Lower leg skin (tissue), 4 donors: ENCODE results near the gene STAT3. TPM values are rescaled to one million over a fixed set of nuclear protein-coding genes. Genes with fewer than 3 reads are reported as not detected.
A peak's percentile ranks its signal among the peaks of the same experiment; 100 is the strongest.
"Not testable (repeated sequence)": the region's sequence is repeated elsewhere in the genome, so short reads cannot be mapped to it uniquely, and the experiment has no call there.

Experiments
- DNase-seq, 2 donors: peaks; one replicate each; pipeline ENCODE4 v3.0.0-alpha.2; 2019; ENCODE audit warnings: low spot score in 2 of 2
- H3K4me3 ChIP-seq: fragments of 200-600 bp; sonication (generic); 2 replicates; pipeline ENCODE4 v1.5.1; 2017; ENCODE audit warnings: mild to moderate bottlenecking, low read depth; ENCODE audit not compliant: poor library complexity, severe bottlenecking
- CTCF ChIP-seq, 3 donors: fragments of 450-650 bp; IDR thresholded peaks; one replicate each; pipeline ENCODE4 v1.5.1; 2016; ENCODE audit warnings: antibody characterized with exemption in 3 of 3, mild to moderate bottlenecking in 3 of 3, moderate library complexity in 2 of 3
- POLR2A ChIP-seq, 2 donors: fragments of 450-650 bp; IDR thresholded peaks; one replicate each; pipeline ENCODE4 v1.6.1; 2016 to 2017; ENCODE audit warnings: antibody characterized with exemption in 2 of 2, mild to moderate bottlenecking in 1 of 2, moderate library complexity in 1 of 2
- WGBS, 2 donors: methylation state at CpG; one replicate each; pipeline ENCODE4 v1.1.5; 2018; 5-methylcytosine and 5-hydroxymethylcytosine counted together
- intact Hi-C: fragments of 100-400 bp; cut with DNase I; formaldehyde crosslinking; loops from one replicate; pipeline ENCODE4 v1.15.0; 2023; ENCODE audit warnings: low total_unique reads
- total RNA-seq, 4 donors: library from RNA; depleted of rRNA; stranded (reverse); fragments of >200 nt; gene quantifications; one replicate each; pipeline ENCODE4 v1.1.0, GENCODE V29; 2016

The STAT3 gene
- total RNA-seq, 4 donors from 2014 or later, result 109 to 149 (median 124) TPM

GRCh38 chr17:42421136-42421506 is 32.9 kb upstream of the STAT3 start:
- intact Hi-C loops, result loop anchor here (5.0 kb wide), 1 partner anchor 106 kb away; no protein-coding TSS in a partner anchor
- TF ChIP-seq POLR2A (IDR thresholded peaks at IDR 0.05) (no peak), CTCF (IDR thresholded peaks at IDR 0.05) (no peak)
- WGBS, 2 donors, result 6 to 7% methylated on average over 6 of the region's 6 CpGs
- no peak for DNase-seq
- peak overlapping the region; percentile 81 for H3K4me3 ChIP-seq

GRCh38 chr17:42417981-42418380 is 29.7 kb upstream of the STAT3 start:
- DNase-seq, intact Hi-C loops, H3K4me3 ChIP-seq: not testable (repeated sequence)
- 72 to 89% methylated on average over 5 of the region's 5 CpGs for WGBS, 2 donors

- no peak for TF ChIP-seq POLR2A (IDR thresholded peaks at IDR 0.05)
- no peak for TF ChIP-seq CTCF (IDR thresholded peaks at IDR 0.05)
- 36 to 38% methylated on average over 5 to 7 of the region's 7 CpGs for WGBS, 2 donors
- H3K4me3 ChIP-seq, result no peak overlapping the region
- intact Hi-C loops, result no loop called here
- DNase-seq, result no peak
Measured at GRCh38 chr17:42414704-42415409, 26.6 kb upstream of the STAT3 start.

GRCh38 chr17:42413464-42414040 is 25.3 kb upstream of the STAT3 start:
- 19 to 42% methylated on average over 3 of the region's 3 CpGs for WGBS, 2 donors
- no peak for TF ChIP-seq POLR2A (IDR thresholded peaks at IDR 0.05)
- H3K4me3 ChIP-seq, result no peak overlapping the region
- DNase-seq, result no peak
- intact Hi-C loops, result no loop called here

- TF ChIP-seq POLR2A (IDR thresholded peaks at IDR 0.05), result no peak
- WGBS, 2 donors, result 33 to 35% methylated on average over 9 to 11 of the region's 11 CpGs
- no peak overlapping the region for H3K4me3 ChIP-seq
- intact Hi-C loops, result no loop called here
- no peak for DNase-seq
Measured at GRCh38 chr17:42411905-42412679, 23.9 kb upstream of the STAT3 start.

GRCh38 chr17:42411361-42411760 is 23.1 kb upstream of the STAT3 start:
- DNase-seq, result no peak
- no peak for TF ChIP-seq POLR2A (IDR thresholded peaks at IDR 0.05)
- H3K4me3 ChIP-seq, result no peak overlapping the region
- 9 to 13% methylated on average over 4 of the region's 4 CpGs for WGBS, 2 donors
- intact Hi-C loops, result no loop called here

- H3K4me3 ChIP-seq, result no peak overlapping the region
- TF ChIP-seq POLR2A (IDR thresholded peaks at IDR 0.05) (no peak), CTCF (IDR thresholded peaks at IDR 0.05) (no peak)
- intact Hi-C loops, result no loop called here
- WGBS, 2 donors, result 27% methylated on average over 5 of the region's 5 CpGs
- DNase-seq, result no peak
Measured at GRCh38 chr17:42410319-42410685, 22.1 kb upstream of the STAT3 start.
